HCT116 (cell line): Measurements from ENCODE around the gene TEK. TPM values are rescaled to one million over a fixed set of nuclear protein-coding genes. Genes with fewer than 3 reads are reported as not detected.
A peak's percentile ranks its signal among the peaks of the same experiment; 100 is the strongest.

Experiments used
- ATAC-seq: fragments of 200-7000 bp; cut with Tn5 transposase; 2 replicates; pipeline ENCODE4 v1.9.1; 2020; ENCODE audit warnings: mild to moderate bottlenecking, moderate library complexity
- BruUV-seq: library from RNA; stranded (reverse); fragments of 400-500 nt; replicated peaks from 2 replicates; lab custom pipeline; 2021; lab: Mats Ljungman, UMichigan
- CTCF ChIA-PET: fragments of 300-600 bp; sonication (Branson Sonifier 250); formaldehyde crosslinking; loops from one replicate; lab custom pipeline; 2021; ENCODE audit warnings: antibody characterized with exemption; lab: Charles Lee
- POLR2A ChIA-PET: fragments of 300-600, 350-600 bp; sonication (Branson Sonifier 250); formaldehyde crosslinking; loops from one replicate; lab custom pipeline; 2021; ENCODE audit warnings: antibody characterized with exemption; lab: Charles Lee
- RAD21 ChIA-PET, 2 experiments: fragments of 300-600 bp; sonication (Branson Sonifier 250); formaldehyde crosslinking; loops; one replicate each; lab custom pipeline; 2023; ENCODE audit warnings: low total read pairs in 2 of 2; ENCODE audit not compliant: uncharacterized antibody in 2 of 2, unreplicated experiment in 2 of 2, low non-redundant PET in 1 of 2; lab: Charles Lee
- DNase-seq: peaks from one replicate; pipeline ENCODE4 v3.0.0-alpha.2; 2010; ENCODE audit warnings: low read depth, low spot score
- H2AFZ ChIP-seq: fragments of 200-600 bp; shearing (Covaris generic), sonication (generic); 2 replicates; pipeline ENCODE4 v1.6.1; 2017; ENCODE audit warnings: low read depth, mixed run types, mixed read lengths, antibody characterized with exemption, low read length; ENCODE audit not compliant: poor library complexity, severe bottlenecking
- H3K27ac ChIP-seq: 2 replicates; pipeline ENCODE4 v1.5.1; 2012; ENCODE audit warnings: low read depth, low read length
- H3K27me3 ChIP-seq: fragments of 200-600 bp; sonication (generic); 2 replicates; pipeline ENCODE4 v1.6.1; 2016; ENCODE audit warnings: mixed run types, low read length, mixed read lengths; ENCODE audit not compliant: insufficient read depth
- H3K36me3 ChIP-seq, 2 experiments: fragments of 200-500 bp in 1 of 2; fragments of 200-600 bp in 1 of 2; sonication (Bioruptor generic) in 1 of 2; sonication (generic) in 1 of 2; 2 replicates each; pipeline versions ENCODE4 v1.5.1 to v1.6.1; 2014 to 2016; ENCODE audit warnings: low read length in 2 of 2, inconsistent platforms in 1 of 2, mixed read lengths in 1 of 2, mixed run types in 1 of 2; ENCODE audit not compliant: insufficient read depth in 2 of 2, control insufficient read depth in 1 of 2
- H3K4me1 ChIP-seq, 2 experiments: fragments of 200-600 bp in 1 of 2; sonication (generic) in 1 of 2; 2 replicates each; pipeline versions ENCODE4 v1.5.1 to v1.6.1; 2012 to 2017; ENCODE audit warnings: low read length in 2 of 2, inconsistent platforms in 1 of 2, mild to moderate bottlenecking in 1 of 2, mixed read lengths in 1 of 2, mixed run types in 1 of 2, moderate library complexity in 1 of 2; ENCODE audit not compliant: insufficient read depth in 2 of 2, control insufficient read depth in 1 of 2
- H3K4me2 ChIP-seq: fragments of 200-600 bp; sonication (generic); 2 replicates; pipeline ENCODE4 v1.6.1; 2017; ENCODE audit warnings: mixed run types, low read length, mixed read lengths
- H3K4me3 ChIP-seq, 2 experiments: fragments of 200-600 bp in 1 of 2; sonication (generic) in 1 of 2; replicated peaks in 1 of 2; 2 replicates each; pipeline ENCODE4 v1.5.1; 2011 to 2016; ENCODE audit warnings: low read length in 2 of 2, control low read depth in 1 of 2, low read depth in 1 of 2, mild to moderate bottlenecking in 1 of 2, mixed read lengths in 1 of 2, mixed run types in 1 of 2
- H3K79me2 ChIP-seq: fragments of 200-600 bp; sonication (generic); 2 replicates; pipeline ENCODE4 v1.6.1; 2017; ENCODE audit warnings: mild to moderate bottlenecking, mixed run types, low read length, moderate library complexity, mixed read lengths; ENCODE audit not compliant: insufficient read depth
- H3K9ac ChIP-seq: fragments of 200-600 bp; sonication (generic); 2 replicates; pipeline ENCODE4 v1.6.1; 2016; ENCODE audit warnings: low read length, mixed read lengths
- H3K9me2 ChIP-seq: fragments of 200-600 bp; sonication (generic), shearing (Covaris generic); 2 replicates; pipeline ENCODE4 v1.6.1; 2017; ENCODE audit warnings: mixed run types, mild to moderate bottlenecking, moderate library complexity; ENCODE audit not compliant: insufficient read depth
- H3K9me3 ChIP-seq, 2 experiments: fragments of 200-500 bp in 1 of 2; fragments of 200-600 bp in 1 of 2; sonication (Bioruptor generic) in 1 of 2; sonication (generic) in 1 of 2; 2 replicates each; pipeline ENCODE4 v1.6.1; 2014 to 2017; ENCODE audit warnings: low read length in 2 of 2, mixed read lengths in 2 of 2, inconsistent platforms in 1 of 2, low read depth in 1 of 2, mild to moderate bottlenecking in 1 of 2, mixed run types in 1 of 2, moderate library complexity in 1 of 2; ENCODE audit not compliant: control insufficient read depth in 1 of 2, insufficient read depth in 1 of 2
- H4K20me1 ChIP-seq: fragments of 200-600 bp; sonication (generic), shearing (Covaris generic); 2 replicates; pipeline ENCODE4 v1.6.1; 2017; ENCODE audit warnings: mixed run types, mild to moderate bottlenecking, moderate library complexity; ENCODE audit not compliant: insufficient read depth
- EGR1 ChIP-seq: IDR thresholded peaks from 2 replicates; pipeline ENCODE4 v1.6.1; 2012; ENCODE audit warnings: low read depth
- ELF1 ChIP-seq: IDR thresholded peaks from 2 replicates; pipeline ENCODE4 v1.6.1; 2012; ENCODE audit warnings: low read depth, borderline replicate concordance
- FOSL1 ChIP-seq: IDR thresholded peaks from 2 replicates; pipeline ENCODE4 v1.6.1; 2012; ENCODE audit warnings: low read depth
- JUND ChIP-seq: IDR thresholded peaks from 2 replicates; pipeline ENCODE4 v1.6.1; 2012
- POLR2AphosphoS5 ChIP-seq: IDR thresholded peaks from 2 replicates; pipeline ENCODE4 v1.6.1; 2011; ENCODE audit warnings: mild to moderate bottlenecking, low read depth, low read length, moderate library complexity
- RAD21 ChIP-seq: IDR thresholded peaks from 2 replicates; pipeline ENCODE4 v1.6.1; 2012; ENCODE audit warnings: low read depth, mild to moderate bottlenecking
- SIN3A ChIP-seq: IDR thresholded peaks from 2 replicates; pipeline ENCODE4 v1.6.1; 2012; ENCODE audit warnings: low read depth
- SRF ChIP-seq: IDR thresholded peaks from 2 replicates; pipeline ENCODE4 v1.6.1; 2012; ENCODE audit warnings: low read depth
- TCF7L2 ChIP-seq: IDR thresholded peaks from 2 replicates; pipeline ENCODE4 v1.7.0; 2011; ENCODE audit warnings: borderline replicate concordance, inconsistent platforms; ENCODE audit not compliant: insufficient read depth, insufficient read length; ENCODE audit errors: extremely low read depth
- ZFX ChIP-seq: fragments of 450-650 bp; IDR thresholded peaks from 2 replicates; pipeline ENCODE4 v1.6.1; 2017
- ZNF274 ChIP-seq: fragments of 200-500 bp; sonication (Bioruptor generic); IDR thresholded peaks from 2 replicates; pipeline ENCODE4 v1.6.1; 2014; ENCODE audit warnings: mild to moderate bottlenecking, low read depth, low read length, inconsistent platforms
- intact Hi-C: fragments of 100-400 bp; cut with micrococcal nuclease; formaldehyde crosslinking; loops from 2 replicates; pipeline ENCODE4 v1.10.0; 2022
- total RNA-seq: library from RNA; stranded (reverse); gene quantifications from one replicate; pipeline ENCODE4 v1.2.1, GENCODE V29; 2021; ENCODE audit not compliant: unreplicated experiment
- TF ChIP-seq, protein P1 (sequence below), 3 experiments: fragments of 200-600 bp in 1 of 3; sonication (generic) in 1 of 3; IDR thresholded peaks in 2 of 3; conservative IDR thresholded peaks in 1 of 3; 2 replicates each; pipeline ENCODE4 v1.5.1; 2012 to 2017; ENCODE audit warnings: low read depth in 2 of 3, low read length in 2 of 3, antibody characterized with exemption in 1 of 3, borderline replicate concordance in 1 of 3, control low read depth in 1 of 3, mild to moderate bottlenecking in 1 of 3, mixed read lengths in 1 of 3, mixed run types in 1 of 3, moderate library complexity in 1 of 3; ENCODE audit not compliant: insufficient read depth in 1 of 3
- TF ChIP-seq, protein P2 (sequence below): IDR thresholded peaks from 2 replicates; pipeline ENCODE4 v1.6.1; 2012

TEK gene
- total RNA-seq, 1 experiment from 2014 or later: 0.15 TPM

DNA sequence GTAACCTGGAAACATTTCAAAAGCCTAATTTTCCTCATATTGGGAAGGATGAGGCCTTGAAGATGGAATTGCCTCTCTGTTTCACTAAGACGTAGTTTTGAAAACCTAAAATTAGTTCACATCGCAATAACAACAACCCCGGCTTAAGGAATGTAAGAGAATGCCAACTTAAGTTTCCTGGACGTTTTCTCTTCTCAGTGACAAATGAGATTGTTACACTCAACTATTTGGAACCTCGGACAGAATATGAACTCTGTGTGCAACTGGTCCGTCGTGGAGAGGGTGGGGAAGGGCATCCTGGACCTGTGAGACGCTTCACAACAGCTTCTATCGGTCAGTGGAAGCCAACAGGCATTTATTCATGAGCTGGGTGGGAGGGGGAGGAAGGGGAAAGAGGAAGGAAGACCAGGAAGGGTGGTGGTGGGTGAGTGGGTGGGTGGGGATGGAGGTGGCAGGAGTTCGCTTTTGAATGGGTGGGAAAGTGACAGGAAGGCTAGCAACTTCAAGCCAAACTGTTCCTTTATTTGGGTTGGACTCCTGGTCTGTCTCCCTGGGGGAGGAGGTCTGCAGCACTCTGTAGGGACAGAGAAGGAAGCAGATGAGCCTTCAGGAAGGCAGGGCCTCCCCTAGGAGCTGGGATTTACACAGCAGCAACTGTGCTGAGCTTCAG is 83.4 kb downstream of the TEK start:
- Histone ChIP-seq H4K20me1 (no peaks in the 10 kb centered on the region), H3K9me3 (no peaks in the 10 kb centered on the region), H3K4me3 (no peak overlapping the region), H3K27ac (no peak overlapping the region), H3K79me2 (no peaks in the 10 kb centered on the region), H3K4me2 (no peak overlapping the region), H3K27me3 (no peaks in the 10 kb centered on the region), H3K9ac (no peak overlapping the region), H3K36me3 (no peaks in the 10 kb centered on the region), H2AFZ (no peak overlapping the region), H3K4me1 (peaks cover 14 to 16% of the 10 kb centered on the region in 2 experiments), H3K9me2 (no peaks in the 10 kb centered on the region)
- BruUV-seq: no TSS peak
- CTCF ChIA-PET: no interaction called here
- RAD21 ChIA-PET: no interaction called here
- no peak for TF ChIP-seq FOSL1
- TF ChIP-seq, protein P1, sequence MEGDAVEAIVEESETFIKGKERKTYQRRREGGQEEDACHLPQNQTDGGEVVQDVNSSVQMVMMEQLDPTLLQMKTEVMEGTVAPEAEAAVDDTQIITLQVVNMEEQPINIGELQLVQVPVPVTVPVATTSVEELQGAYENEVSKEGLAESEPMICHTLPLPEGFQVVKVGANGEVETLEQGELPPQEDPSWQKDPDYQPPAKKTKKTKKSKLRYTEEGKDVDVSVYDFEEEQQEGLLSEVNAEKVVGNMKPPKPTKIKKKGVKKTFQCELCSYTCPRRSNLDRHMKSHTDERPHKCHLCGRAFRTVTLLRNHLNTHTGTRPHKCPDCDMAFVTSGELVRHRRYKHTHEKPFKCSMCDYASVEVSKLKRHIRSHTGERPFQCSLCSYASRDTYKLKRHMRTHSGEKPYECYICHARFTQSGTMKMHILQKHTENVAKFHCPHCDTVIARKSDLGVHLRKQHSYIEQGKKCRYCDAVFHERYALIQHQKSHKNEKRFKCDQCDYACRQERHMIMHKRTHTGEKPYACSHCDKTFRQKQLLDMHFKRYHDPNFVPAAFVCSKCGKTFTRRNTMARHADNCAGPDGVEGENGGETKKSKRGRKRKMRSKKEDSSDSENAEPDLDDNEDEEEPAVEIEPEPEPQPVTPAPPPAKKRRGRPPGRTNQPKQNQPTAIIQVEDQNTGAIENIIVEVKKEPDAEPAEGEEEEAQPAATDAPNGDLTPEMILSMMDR (IDR thresholded peaks at IDR 0.05 in 2 of 3, conservative IDR thresholded peaks at IDR 0.05 in 1 of 3; ENCODE audit: borderline replicate concordance in 1 of 3, insufficient read depth in 1 of 3, low read depth in 2 of 3, low read length in 2 of 3): no peak
- TF ChIP-seq JUND: no peak
- TF ChIP-seq SIN3A: no peak
- no peak for TF ChIP-seq ZNF274
- no peak for TF ChIP-seq TCF7L2
- POLR2A ChIA-PET: no interaction called here
- ATAC-seq: no peak
- intact Hi-C loops: no loop called here
- no peak for DNase-seq

DNA sequence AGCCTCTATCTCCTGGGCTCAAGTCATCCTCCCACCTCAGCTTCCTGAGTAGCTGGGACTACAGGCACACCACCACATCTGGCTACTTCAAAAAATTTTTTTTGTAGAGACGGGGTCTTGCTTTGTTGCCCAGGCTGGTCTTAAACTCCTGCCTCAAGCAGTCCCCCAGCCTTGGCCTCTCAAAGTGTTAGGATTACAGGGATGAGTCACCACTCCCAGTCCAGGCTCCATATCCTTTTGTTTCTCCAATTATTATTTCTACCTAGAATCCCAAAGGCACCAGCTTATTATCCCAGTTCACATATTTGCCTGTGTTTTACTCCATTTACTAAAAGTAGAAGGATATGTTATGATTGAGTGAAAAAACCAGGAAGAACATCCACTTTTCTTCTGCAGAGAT is 84.9 kb downstream of the TEK start:
- H3K27me3 ChIP-seq: no peaks in the 10 kb centered on the region
- ATAC-seq (no peak), DNase-seq (no peak)
- no peak overlapping the region for H3K9ac ChIP-seq
- no peaks in the 10 kb centered on the region for H3K36me3 ChIP-seq
- H4K20me1 ChIP-seq: no peaks in the 10 kb centered on the region
- peaks cover 14 to 16% of the 10 kb centered on the region in 2 experiments for H3K4me1 ChIP-seq
- H3K9me3 ChIP-seq: no peaks in the 10 kb centered on the region
- no peak overlapping the region for H3K4me3 ChIP-seq
- H3K79me2 ChIP-seq: no peaks in the 10 kb centered on the region
- ChIA-PET POLR2A (no interaction called here), RAD21 (no interaction called here), CTCF (no interaction called here)
- no peaks in the 10 kb centered on the region for H3K9me2 ChIP-seq
- H2AFZ ChIP-seq: peak overlapping the region; percentile 29
- TF ChIP-seq ZFX (no peak), POLR2AphosphoS5 (no peak), EGR1 (no peak), ELF1 (no peak), ZNF274 (no peak), SRF (no peak), RAD21 (no peak)
- TF ChIP-seq, protein P2, sequence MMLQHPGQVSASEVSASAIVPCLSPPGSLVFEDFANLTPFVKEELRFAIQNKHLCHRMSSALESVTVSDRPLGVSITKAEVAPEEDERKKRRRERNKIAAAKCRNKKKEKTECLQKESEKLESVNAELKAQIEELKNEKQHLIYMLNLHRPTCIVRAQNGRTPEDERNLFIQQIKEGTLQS: no peak
- peak overlapping the region; percentile 52 for H3K4me2 ChIP-seq
- no TSS peak for BruUV-seq
- intact Hi-C loops: no loop called here
- H3K27ac ChIP-seq: peak overlapping the region; percentile 52; the same call in 1 of the 2 replicates
